SK-N-SH (cell line): ENCODE data around the gene PXDN. TPM values are rescaled to one million over a fixed set of nuclear protein-coding genes. Genes with fewer than 3 reads are reported as not detected.

Experiments
- CTCF ChIA-PET: fragments of 300-600, 350-600 bp; formaldehyde crosslinking; extraction: SDS; loops from one replicate; lab custom pipeline; 2021; lab: Yijun Ruan, JAX
- POLR2A ChIA-PET: fragments of 350-600 bp; sonication (Branson Sonifier 250); formaldehyde crosslinking; extraction: SDS; loops from one replicate; lab custom pipeline; 2020; ENCODE audit warnings: antibody characterized with exemption, inconsistent platforms; lab: Yijun Ruan, JAX
- DNase-seq: peaks from one replicate; pipeline ENCODE4 v3.0.0; 2012
- H2AFZ ChIP-seq: fragments of 200-600 bp; sonication (generic); 2 replicates; pipeline ENCODE4 v1.8.1; 2016; ENCODE audit warnings: antibody characterized with exemption, mild to moderate bottlenecking, low read depth
- H3F3A ChIP-seq: fragments of 200-600 bp; sonication (generic); replicated peaks from 2 replicates; pipeline ENCODE3; 2016; ENCODE audit warnings: antibody characterized with exemption, mild to moderate bottlenecking; ENCODE audit not compliant: insufficient read depth
- H3K27ac ChIP-seq, 2 experiments: fragments of 200-500 bp in 1 of 2; fragments of 200-600 bp in 1 of 2; sonication (Bioruptor generic) in 1 of 2; sonication (generic), shearing (Covaris generic) in 1 of 2; 2 replicates each; pipeline versions ENCODE4 v1.5.1 to v1.6.1; 2014 to 2016; ENCODE audit warnings: low read depth in 2 of 2, inconsistent platforms in 1 of 2, low read length in 1 of 2, mild to moderate bottlenecking in 1 of 2, mixed read lengths in 1 of 2
- H3K27me3 ChIP-seq: fragments of 200-600 bp; sonication (generic), shearing (Covaris generic); 2 replicates; pipeline ENCODE4 v1.6.1; 2016; ENCODE audit warnings: mixed run types; ENCODE audit not compliant: insufficient read depth
- H3K36me3 ChIP-seq, 2 experiments: fragments of 200-500 bp in 1 of 2; fragments of 200-600 bp in 1 of 2; sonication (Bioruptor generic) in 1 of 2; sonication (generic) in 1 of 2; replicated peaks in 1 of 2; 2 replicates each; pipeline versions ENCODE3 to v1.5.1; 2014 to 2016; ENCODE audit warnings: low read length in 1 of 2, mild to moderate bottlenecking in 1 of 2; ENCODE audit not compliant: insufficient read depth in 2 of 2, control insufficient read depth in 1 of 2
- H3K4me1 ChIP-seq, 2 experiments: fragments of 200-500 bp in 1 of 2; fragments of 200-600 bp in 1 of 2; sonication (Bioruptor generic) in 1 of 2; sonication (generic), shearing (Covaris generic) in 1 of 2; 2 replicates each; pipeline versions ENCODE4 v1.5.1 to v1.6.1; 2014 to 2016; ENCODE audit warnings: low read depth in 1 of 2, low read length in 1 of 2, mixed run types in 1 of 2; ENCODE audit not compliant: insufficient read depth in 2 of 2, control insufficient read depth in 1 of 2
- H3K4me2 ChIP-seq: fragments of 200-600 bp; sonication (generic), shearing (Covaris generic); 2 replicates; pipeline ENCODE4 v1.6.1; 2017; ENCODE audit warnings: mixed run types
- H3K4me3 ChIP-seq, 2 experiments: fragments of 200-500 bp in 1 of 2; fragments of 200-600 bp in 1 of 2; sonication (Bioruptor generic) in 1 of 2; sonication (generic), shearing (Covaris generic) in 1 of 2; 2 replicates each; pipeline versions ENCODE4 v1.5.1 to v1.8.1; 2014 to 2016; ENCODE audit warnings: low read depth in 2 of 2, inconsistent platforms in 1 of 2, low read length in 1 of 2, mild to moderate bottlenecking in 1 of 2, mixed read lengths in 1 of 2, moderate library complexity in 1 of 2
- H3K79me2 ChIP-seq: fragments of 200-600 bp; sonication (generic); 2 replicates; pipeline ENCODE4 v1.8.1; 2017; ENCODE audit warnings: mild to moderate bottlenecking; ENCODE audit not compliant: insufficient read depth
- H3K9ac ChIP-seq: fragments of 200-600 bp; sonication (generic); 2 replicates; pipeline ENCODE4 v1.6.1; 2017; ENCODE audit warnings: mixed run types
- H3K9me2 ChIP-seq: fragments of 200-600 bp; sonication (generic); 2 replicates; pipeline ENCODE4 v1.6.1; 2017; ENCODE audit warnings: mixed run types
- H3K9me3 ChIP-seq: fragments of 200-600 bp; sonication (generic); 2 replicates; pipeline ENCODE4 v1.6.1; 2017; ENCODE audit warnings: mixed run types, mild to moderate bottlenecking, moderate library complexity
- H4K20me1 ChIP-seq: fragments of 200-600 bp; sonication (generic); 2 replicates; pipeline ENCODE4 v1.6.1; 2017; ENCODE audit warnings: mild to moderate bottlenecking, mixed run types; ENCODE audit not compliant: insufficient read depth
- CHD2 ChIP-seq: fragments of 150-350 bp; IDR thresholded peaks from 2 replicates; pipeline ENCODE4 v1.6.1; 2018; ENCODE audit warnings: low read length; ENCODE audit not compliant: partially characterized antibody
- EP300 ChIP-seq, 2 experiments: IDR thresholded peaks; 2 replicates each; pipeline versions ENCODE4 v1.4.0 to v1.6.1; 2012; ENCODE audit warnings: borderline replicate concordance in 1 of 2, low read depth in 1 of 2, low read length in 1 of 2
- FOSL2 ChIP-seq: IDR thresholded peaks from 2 replicates; pipeline ENCODE4 v1.4.0; 2012; ENCODE audit warnings: low read depth, mild to moderate bottlenecking, moderate library complexity, borderline replicate concordance
- GABPA ChIP-seq: IDR thresholded peaks from 2 replicates; pipeline ENCODE4 v1.4.0; 2012; ENCODE audit warnings: low read depth, mild to moderate bottlenecking
- MEF2A ChIP-seq: IDR thresholded peaks from 2 replicates; pipeline ENCODE4 v1.4.0; 2012; ENCODE audit warnings: low read depth, borderline replicate concordance
- MXI1 ChIP-seq: IDR thresholded peaks from 2 replicates; pipeline ENCODE4 v1.6.1; 2012; ENCODE audit warnings: mild to moderate bottlenecking, low read depth, low read length, improper control_type of control experiment
- NFIC ChIP-seq: IDR thresholded peaks from 2 replicates; pipeline ENCODE4 v1.4.0; 2012; ENCODE audit warnings: borderline replicate concordance
- NRF1 ChIP-seq: IDR thresholded peaks from 2 replicates; pipeline ENCODE4 v1.6.1; 2012; ENCODE audit warnings: low read depth, mild to moderate bottlenecking, low read length
- POLR2AphosphoS5 ChIP-seq: IDR thresholded peaks from 2 replicates; pipeline ENCODE4 v1.6.1; 2012; ENCODE audit warnings: low read depth, low read length
- RAD21 ChIP-seq: IDR thresholded peaks from 2 replicates; pipeline ENCODE4 v1.6.1; 2012; ENCODE audit warnings: mild to moderate bottlenecking, low read length
- RCOR1 ChIP-seq: fragments of 150-350 bp; IDR thresholded peaks from 2 replicates; pipeline ENCODE4 v1.6.1; 2017; ENCODE audit warnings: antibody characterized with exemption, low read length
- RXRA ChIP-seq: IDR thresholded peaks from 2 replicates; pipeline ENCODE4 v1.4.0; 2012; ENCODE audit warnings: low read depth, mild to moderate bottlenecking, borderline replicate concordance
- SMC3 ChIP-seq: IDR thresholded peaks from 2 replicates; pipeline ENCODE4 v1.6.1; 2012; ENCODE audit warnings: low read depth, low read length, improper control_type of control experiment
- TAF1 ChIP-seq: IDR thresholded peaks from 2 replicates; pipeline ENCODE4 v1.6.1; 2012; ENCODE audit warnings: low read depth, mild to moderate bottlenecking, low read length, moderate library complexity, borderline replicate concordance
- WGBS: methylation state at CpG from one replicate; pipeline ENCODE4 v1.1.6; 2017; ENCODE audit warnings: low lambda C conversion rate; 5-methylcytosine and 5-hydroxymethylcytosine counted together
- polyA plus RNA-seq, 3 experiments: library from polyadenylated mRNA; depleted of rRNA; stranded (reverse); fragments of >200 nt; gene quantifications; 2 replicates each; pipeline ENCODE4 v1.2.3, GENCODE V29; 2012
- TF ChIP-seq, protein P1 (sequence below): IDR thresholded peaks from 2 replicates; pipeline ENCODE4; 2012
- TF ChIP-seq, protein P2 (sequence below): IDR thresholded peaks from 2 replicates; pipeline ENCODE4 v1.4.0; 2012; ENCODE audit warnings: low read depth, borderline replicate concordance
- TF ChIP-seq, protein P3 (sequence below): fragments of 150-350 bp; IDR thresholded peaks from 2 replicates; pipeline ENCODE4 v1.6.1; 2016; ENCODE audit warnings: mild to moderate bottlenecking, low read depth, low read length
- TF ChIP-seq, protein P4 (sequence below): fragments of 150-350 bp; IDR thresholded peaks from 2 replicates; pipeline ENCODE4 v1.6.1; 2017; ENCODE audit warnings: antibody characterized with exemption, low read length, low read depth, borderline replicate concordance
- TF ChIP-seq, protein P5 (sequence below): IDR thresholded peaks from 2 replicates; pipeline ENCODE4 v1.6.1; 2012; ENCODE audit warnings: mild to moderate bottlenecking, low read depth, low read length, moderate library complexity
- TF ChIP-seq, protein P6 (sequence below): IDR thresholded peaks from 2 replicates; pipeline ENCODE4 v1.4.0; 2012; ENCODE audit warnings: low read depth

The PXDN gene
- polyA plus RNA-seq, 1 of the 3 experiments (the other 2 are of a cell fraction): 146 TPM

DNA sequence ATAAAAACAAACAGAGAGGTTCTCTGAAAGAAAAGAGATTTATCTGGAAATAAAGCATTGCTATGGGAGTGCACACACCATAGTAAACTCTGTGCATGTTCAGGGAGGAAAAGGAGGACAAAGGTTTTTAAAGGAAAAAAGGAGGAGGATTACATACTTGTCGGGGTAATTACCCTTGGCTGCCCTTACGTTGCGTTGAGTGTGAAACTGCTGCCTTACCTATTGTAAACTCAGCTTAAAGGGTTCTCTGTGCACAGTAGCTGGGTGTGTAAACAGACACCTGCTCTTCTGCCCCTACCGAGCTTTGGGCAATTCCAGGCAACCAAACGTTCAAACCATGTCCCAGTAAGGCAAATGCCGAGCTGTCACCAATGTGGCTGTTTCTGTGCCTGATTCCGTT lies 29.6 kb upstream of the PXDN start:
- H3K9me3 ChIP-seq: no peaks in the 10 kb centered on the region
- H3K27me3 ChIP-seq: no peaks in the 10 kb centered on the region
- no peaks in the 10 kb centered on the region for H3K79me2 ChIP-seq
- H3K4me2 ChIP-seq: no peak overlapping the region
- CTCF ChIA-PET: interaction anchor here (0.5 to 8.8 kb wide), 8 partner anchors 11 to 222 kb away, joined by 3 to 122 read pairs (median 4); no protein-coding TSS in a partner anchor
- H4K20me1 ChIP-seq: no peaks in the 10 kb centered on the region
- no peak overlapping the region for H3K4me3 ChIP-seq
- no peak overlapping the region for H3K27ac ChIP-seq
- no peaks in the 10 kb centered on the region for H3F3A ChIP-seq
- H2AFZ ChIP-seq: no peak overlapping the region
- WGBS: 51% methylated on average over 7 of the region's 7 CpGs
- TF ChIP-seq FOSL2 (no peak), GABPA (no peak), RCOR1 (no peak), CHD2 (no peak), MEF2A (no peak), NFIC (no peak), RAD21 (no peak), POLR2AphosphoS5 (no peak), RXRA (no peak), SMC3 (no peak), EP300 (IDR thresholded peaks at IDR 0.05; ENCODE audit: borderline replicate concordance in 1 of 2, low read depth in 1 of 2, low read length in 1 of 2) (no peak), NRF1 (no peak), MXI1 (no peak), TAF1 (no peak)
- TF ChIP-seq, protein P1, sequence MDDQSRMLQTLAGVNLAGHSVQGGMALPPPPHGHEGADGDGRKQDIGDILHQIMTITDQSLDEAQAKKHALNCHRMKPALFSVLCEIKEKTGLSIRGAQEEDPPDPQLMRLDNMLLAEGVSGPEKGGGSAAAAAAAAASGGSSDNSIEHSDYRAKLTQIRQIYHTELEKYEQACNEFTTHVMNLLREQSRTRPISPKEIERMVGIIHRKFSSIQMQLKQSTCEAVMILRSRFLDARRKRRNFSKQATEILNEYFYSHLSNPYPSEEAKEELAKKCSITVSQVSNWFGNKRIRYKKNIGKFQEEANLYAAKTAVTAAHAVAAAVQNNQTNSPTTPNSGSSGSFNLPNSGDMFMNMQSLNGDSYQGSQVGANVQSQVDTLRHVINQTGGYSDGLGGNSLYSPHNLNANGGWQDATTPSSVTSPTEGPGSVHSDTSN: no peak
- TF ChIP-seq, protein P2, sequence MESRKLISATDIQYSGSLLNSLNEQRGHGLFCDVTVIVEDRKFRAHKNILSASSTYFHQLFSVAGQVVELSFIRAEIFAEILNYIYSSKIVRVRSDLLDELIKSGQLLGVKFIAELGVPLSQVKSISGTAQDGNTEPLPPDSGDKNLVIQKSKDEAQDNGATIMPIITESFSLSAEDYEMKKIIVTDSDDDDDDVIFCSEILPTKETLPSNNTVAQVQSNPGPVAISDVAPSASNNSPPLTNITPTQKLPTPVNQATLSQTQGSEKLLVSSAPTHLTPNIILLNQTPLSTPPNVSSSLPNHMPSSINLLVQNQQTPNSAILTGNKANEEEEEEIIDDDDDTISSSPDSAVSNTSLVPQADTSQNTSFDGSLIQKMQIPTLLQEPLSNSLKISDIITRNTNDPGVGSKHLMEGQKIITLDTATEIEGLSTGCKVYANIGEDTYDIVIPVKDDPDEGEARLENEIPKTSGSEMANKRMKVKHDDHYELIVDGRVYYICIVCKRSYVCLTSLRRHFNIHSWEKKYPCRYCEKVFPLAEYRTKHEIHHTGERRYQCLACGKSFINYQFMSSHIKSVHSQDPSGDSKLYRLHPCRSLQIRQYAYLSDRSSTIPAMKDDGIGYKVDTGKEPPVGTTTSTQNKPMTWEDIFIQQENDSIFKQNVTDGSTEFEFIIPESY: no peak
- TF ChIP-seq, protein P3, sequence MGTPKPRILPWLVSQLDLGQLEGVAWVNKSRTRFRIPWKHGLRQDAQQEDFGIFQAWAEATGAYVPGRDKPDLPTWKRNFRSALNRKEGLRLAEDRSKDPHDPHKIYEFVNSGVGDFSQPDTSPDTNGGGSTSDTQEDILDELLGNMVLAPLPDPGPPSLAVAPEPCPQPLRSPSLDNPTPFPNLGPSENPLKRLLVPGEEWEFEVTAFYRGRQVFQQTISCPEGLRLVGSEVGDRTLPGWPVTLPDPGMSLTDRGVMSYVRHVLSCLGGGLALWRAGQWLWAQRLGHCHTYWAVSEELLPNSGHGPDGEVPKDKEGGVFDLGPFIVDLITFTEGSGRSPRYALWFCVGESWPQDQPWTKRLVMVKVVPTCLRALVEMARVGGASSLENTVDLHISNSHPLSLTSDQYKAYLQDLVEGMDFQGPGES: no peak
- TF ChIP-seq, protein P4, sequence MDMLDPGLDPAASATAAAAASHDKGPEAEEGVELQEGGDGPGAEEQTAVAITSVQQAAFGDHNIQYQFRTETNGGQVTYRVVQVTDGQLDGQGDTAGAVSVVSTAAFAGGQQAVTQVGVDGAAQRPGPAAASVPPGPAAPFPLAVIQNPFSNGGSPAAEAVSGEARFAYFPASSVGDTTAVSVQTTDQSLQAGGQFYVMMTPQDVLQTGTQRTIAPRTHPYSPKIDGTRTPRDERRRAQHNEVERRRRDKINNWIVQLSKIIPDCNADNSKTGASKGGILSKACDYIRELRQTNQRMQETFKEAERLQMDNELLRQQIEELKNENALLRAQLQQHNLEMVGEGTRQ: no peak
- TF ChIP-seq, protein P5, sequence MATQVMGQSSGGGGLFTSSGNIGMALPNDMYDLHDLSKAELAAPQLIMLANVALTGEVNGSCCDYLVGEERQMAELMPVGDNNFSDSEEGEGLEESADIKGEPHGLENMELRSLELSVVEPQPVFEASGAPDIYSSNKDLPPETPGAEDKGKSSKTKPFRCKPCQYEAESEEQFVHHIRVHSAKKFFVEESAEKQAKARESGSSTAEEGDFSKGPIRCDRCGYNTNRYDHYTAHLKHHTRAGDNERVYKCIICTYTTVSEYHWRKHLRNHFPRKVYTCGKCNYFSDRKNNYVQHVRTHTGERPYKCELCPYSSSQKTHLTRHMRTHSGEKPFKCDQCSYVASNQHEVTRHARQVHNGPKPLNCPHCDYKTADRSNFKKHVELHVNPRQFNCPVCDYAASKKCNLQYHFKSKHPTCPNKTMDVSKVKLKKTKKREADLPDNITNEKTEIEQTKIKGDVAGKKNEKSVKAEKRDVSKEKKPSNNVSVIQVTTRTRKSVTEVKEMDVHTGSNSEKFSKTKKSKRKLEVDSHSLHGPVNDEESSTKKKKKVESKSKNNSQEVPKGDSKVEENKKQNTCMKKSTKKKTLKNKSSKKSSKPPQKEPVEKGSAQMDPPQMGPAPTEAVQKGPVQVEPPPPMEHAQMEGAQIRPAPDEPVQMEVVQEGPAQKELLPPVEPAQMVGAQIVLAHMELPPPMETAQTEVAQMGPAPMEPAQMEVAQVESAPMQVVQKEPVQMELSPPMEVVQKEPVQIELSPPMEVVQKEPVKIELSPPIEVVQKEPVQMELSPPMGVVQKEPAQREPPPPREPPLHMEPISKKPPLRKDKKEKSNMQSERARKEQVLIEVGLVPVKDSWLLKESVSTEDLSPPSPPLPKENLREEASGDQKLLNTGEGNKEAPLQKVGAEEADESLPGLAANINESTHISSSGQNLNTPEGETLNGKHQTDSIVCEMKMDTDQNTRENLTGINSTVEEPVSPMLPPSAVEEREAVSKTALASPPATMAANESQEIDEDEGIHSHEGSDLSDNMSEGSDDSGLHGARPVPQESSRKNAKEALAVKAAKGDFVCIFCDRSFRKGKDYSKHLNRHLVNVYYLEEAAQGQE: no peak
- TF ChIP-seq, protein P6, sequence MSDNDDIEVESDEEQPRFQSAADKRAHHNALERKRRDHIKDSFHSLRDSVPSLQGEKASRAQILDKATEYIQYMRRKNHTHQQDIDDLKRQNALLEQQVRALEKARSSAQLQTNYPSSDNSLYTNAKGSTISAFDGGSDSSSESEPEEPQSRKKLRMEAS: no peak
- DNase-seq: no peak
- H3K4me1 ChIP-seq: no peaks in the 10 kb centered on the region; a peak in 1 of 4 replicates
- POLR2A ChIA-PET: no interaction called here
- H3K9me2 ChIP-seq: no peaks in the 10 kb centered on the region
- H3K36me3 ChIP-seq: no peaks in the 10 kb centered on the region
- no peak overlapping the region for H3K9ac ChIP-seq
